Activated T-cell treated with anti-CD3 and anti-CD28 coated beads, Interleukin-2, amount 50 U/mL, for 1 hour (primary cell): ENCODE results near the gene CLGN.
A peak's percentile ranks its signal among the peaks of the same experiment; 100 is the strongest.

ENCODE experiments used
- DNase-seq: peaks from one replicate; pipeline ENCODE4 v3.0.0-alpha.2; 2020

CLGN gene

DNA sequence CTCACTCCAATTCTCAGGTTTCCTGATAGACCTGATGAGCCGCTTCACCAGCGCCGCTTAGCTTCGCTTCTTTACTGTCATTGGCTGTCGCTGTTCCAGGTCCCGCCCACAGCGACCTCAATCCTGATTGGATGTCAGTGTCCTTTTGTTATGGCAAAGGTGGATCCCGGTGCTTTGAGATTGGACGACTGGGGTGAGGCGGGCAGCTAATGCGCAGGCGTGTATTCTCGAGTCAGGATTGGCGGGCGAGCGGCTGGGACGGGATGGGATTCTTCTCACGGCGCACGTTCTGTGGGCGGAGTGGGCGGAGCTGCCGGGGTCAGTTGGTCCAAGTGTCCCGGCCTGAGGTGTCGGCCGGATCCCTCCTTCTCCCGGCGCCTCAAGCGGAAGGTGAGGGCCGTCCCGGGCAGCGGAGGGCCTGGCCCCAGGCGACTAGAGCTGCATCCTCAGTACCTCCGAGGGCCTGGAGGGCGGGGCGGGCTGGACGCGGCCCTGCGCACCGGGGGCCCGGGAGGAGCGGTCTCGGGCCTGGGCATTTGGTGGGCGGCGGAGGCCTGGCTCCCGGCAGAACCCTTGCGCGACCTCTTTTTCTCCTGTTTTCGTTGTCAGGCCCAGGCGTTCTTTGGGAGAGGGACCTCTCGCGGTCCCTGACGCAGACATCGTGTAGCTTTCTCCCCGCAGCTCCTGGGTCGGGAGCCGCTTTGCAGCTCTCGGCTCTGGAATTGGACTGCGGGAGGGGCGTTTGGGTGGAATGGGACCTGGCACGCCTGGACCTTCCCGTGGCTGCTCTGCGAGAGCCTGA is 53.9 kb downstream of the CLGN start, which contains the start of gene SCOC:
SCOC (plus strand) TSS at position 319 of the 802 bp plus-strand sequence. CDS start 5,525 bp downstream, outside the sequence.
- peak; percentile 93 for DNase-seq

DNA sequence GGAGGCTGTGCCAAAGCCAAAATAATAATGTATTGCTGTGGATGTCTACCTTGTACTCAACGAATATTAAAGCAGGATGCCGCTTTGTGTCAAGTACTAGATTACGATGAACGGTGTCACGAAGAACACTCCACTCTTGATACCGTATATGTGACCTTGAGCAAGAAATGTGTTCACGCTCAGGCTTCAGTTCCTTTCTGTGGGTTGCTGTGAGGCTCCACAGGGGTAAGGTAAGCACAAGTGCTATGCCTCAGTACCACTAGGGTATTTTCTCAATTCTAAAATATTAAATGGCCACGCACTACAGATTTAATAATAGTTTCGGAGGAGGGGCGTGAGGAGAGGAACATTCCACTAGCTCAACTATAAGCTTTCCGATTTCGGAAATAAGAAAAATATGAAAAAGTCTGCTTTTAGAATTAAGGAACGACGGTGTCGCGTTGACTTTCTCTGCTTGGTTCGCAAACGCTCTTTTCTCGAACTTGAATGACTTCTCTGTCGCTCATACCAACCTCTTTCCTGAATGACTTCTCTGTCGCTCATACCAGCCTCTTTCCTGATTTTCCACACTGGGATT is 54.6 kb downstream of the CLGN start:
- peak; percentile 20 for DNase-seq

DNA sequence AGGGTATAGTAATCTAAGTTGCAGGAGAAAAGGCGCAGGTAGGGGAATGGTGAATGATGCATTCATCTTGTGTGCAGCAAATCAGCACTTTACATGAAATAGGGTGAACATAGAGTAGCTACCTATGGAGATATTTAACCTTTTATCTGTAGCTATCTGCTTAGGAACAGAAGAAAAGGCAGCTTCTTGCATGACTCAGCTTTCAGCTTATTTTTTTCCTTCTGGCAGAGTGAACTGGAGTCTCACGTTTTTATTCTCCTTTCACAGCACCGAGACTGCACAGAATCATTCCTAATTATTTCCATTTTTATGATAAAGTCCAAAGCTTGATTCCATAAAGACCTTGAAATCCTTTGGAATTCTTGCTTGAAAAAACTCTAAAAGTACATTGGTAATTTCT is 58.8 kb downstream of the CLGN start:
- no peak for DNase-seq

DNA sequence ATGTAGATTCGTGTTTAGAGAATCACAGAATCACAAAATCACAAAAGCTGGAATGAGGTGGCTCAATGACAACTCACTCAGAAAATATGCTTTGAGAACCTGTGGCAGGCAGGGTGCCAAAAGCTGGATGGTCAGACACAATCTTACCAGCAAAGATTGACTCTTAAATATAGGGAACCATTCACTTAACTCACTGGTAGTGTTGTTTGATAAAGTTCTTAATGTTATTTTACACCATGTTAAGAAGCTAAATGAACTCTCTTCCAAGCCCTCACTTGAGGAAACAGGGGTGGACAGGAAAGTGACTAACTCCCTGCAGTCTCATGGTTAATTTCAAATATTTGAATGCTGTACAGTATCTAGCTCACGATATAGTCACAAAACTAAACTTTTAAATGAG is 59.7 kb downstream of the CLGN start:
- no peak for DNase-seq

DNA sequence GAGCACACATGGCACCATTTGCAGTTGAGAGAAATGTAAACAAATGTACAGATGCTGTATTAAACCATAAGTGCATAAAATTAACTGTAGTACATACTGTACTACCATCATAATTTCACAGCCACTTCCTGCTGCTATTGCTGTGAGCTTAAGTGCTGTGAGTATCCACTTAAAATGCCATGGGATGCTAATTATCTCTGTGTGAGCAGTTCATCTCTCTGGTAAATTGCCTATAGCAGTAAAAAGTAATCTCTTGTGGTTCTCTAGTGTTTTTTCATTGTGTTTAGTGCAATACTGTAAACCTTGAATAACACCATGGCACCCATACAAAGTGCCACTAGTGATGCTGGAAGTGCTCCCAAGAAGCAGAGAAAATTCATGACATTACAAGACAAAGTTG is 63.9 kb downstream of the CLGN start:
- DNase-seq = no peak

DNA sequence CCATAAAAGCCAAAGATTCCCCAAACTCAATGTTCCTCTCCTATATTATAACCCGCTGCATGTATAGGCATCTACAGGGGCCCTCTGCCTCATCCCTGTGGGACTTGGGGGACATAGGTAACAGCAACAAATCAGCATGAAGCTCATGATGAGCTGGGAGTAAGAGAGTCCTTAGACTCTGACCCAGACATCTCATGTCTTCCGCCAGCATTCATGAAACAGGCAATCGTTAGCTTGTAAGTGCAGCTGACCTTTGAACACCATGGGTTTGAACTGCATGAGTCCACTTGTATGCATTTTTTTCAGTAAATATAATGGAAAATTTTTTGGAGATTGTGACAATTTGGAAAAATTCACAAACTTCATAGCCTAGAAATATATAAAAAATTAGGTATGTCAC is 64.4 kb downstream of the CLGN start:
- DNase-seq = no peak

DNA sequence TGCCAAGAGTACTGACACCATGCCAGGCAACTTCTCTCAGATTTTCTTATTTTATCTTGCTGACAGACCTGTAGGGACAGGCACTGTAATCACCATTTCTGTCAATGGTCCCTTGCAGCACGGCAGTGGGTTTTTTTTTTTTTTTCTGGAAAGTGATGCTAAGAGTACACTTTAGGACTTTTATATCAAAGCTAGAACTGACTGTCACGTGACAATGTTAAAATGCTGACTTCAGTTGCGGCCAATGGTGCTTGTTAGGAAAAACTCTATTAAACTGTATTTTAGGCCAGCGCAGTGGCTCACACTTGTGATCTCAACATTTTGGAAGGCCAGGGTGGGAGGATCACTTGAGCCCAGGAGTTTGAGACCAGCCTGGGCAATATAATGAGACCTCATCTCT is 66.3 kb downstream of the CLGN start:
- DNase-seq = no peak

DNA sequence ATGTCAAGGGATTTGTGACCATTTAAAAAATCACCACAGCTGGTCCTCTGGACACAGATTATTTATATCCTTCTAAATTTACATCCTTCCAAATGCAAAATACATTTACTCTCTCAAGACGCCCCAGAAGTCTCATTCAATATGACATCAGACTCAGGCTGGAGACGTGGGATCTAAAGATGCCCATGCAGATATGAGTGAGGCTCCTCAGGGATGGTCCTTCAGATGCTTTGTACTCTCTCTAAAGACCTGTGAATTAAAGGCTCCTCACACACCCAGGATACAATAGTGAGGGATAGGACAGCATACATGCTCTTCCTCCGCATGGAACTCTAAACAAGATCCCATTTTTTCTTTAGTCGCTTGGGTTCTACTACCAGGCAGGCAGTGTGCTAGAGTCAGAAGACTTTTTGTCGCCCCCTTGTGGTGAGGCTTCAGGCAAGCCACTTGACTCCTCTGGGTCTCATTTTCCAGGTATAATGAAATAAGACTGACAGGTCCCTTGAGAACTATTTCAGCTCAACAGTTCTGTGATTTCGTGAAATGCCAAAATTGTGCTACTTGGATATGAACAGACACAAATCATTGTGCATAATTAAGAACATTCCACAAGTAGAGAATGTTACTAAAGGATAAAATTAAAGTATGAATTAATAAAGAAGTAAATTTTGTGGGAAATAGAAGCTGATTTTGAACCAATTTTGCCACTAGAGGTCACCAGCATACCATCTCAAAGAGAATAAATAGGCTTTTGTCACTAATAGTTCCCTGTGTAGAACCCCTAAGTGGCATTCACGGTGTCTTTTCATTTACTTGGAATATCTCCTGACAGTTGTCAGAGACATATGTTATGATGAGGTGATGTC is 67.7 kb downstream of the CLGN start:
- DNase-seq = peak; percentile 67

DNA sequence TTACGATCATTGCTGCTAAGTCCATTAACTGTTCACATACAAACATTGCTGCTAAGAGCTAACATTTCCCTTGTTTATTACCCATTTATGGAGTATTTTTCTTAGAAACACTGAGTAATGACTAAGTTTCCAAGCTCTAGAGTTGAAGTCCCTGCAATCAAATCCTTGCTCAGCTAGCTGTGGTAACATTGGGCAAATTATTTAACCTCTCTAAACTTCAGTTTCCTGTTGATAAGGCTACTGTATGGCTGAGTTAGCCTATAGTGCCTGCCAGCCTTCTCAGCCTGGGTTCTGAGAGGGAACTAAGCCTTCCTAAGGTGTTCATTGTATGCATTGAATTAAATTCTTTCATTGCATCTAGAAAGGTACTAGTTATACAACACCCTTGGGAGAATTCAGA is 69.2 kb downstream of the CLGN start:
- DNase-seq = no peak

DNA sequence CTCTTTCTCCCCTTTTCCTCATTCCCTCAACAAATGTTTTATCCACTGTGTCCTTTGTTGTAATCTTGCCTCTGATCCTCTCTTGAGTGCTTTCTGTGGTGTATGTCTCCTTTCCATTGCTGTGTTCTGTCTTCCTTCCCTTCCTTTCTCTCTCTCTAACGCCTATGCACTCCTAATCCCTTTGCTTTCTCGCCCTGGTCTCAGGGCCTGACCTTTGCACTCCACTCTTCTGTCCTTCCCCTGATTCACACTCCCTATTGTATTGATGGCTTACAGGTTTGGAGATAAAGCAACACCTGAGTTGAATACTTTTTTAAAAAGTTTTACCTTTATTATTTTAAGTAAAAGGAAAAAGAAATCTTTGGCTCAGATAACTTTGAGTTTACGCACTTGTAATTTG is 69.6 kb downstream of the CLGN start:
- no peak for DNase-seq

DNA sequence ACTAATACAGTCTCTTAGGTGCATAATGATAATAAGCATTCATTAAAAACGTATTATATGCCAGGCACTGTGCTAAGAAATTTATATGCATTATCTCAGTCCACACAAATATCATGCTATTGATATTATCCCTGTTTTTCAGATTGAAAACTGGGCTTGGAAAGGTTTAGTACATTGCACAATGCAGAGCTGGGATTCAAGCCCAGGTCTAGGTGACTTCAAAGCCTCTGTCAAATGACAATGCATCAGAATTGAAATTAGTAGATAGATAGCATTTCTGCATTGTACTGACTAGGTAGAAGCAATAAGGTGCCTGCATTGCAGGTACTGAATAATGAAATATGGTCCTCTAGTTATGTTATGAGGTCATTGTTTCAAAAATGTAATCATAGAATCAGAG is 72.2 kb downstream of the CLGN start:
- DNase-seq = no peak

DNA sequence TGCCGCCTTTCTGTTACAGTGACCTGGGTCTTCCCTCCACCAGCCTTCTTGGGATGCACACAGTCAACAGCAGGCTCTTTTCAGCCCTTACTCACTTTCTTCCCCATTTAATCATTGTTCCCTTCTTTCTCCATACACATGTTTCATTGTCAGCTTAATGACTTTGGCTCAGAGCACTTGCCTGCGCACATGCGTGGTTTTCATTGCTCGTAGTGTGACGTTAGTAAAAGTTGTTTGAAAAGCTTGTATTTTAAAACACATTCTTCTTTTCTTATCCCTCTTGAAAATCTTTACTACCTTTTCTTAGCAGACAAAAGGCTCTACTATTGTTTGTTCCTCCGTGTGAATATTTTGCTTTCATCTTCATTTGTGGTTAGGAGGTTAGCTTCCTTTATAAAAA is 73.7 kb downstream of the CLGN start:
- no peak for DNase-seq

DNA sequence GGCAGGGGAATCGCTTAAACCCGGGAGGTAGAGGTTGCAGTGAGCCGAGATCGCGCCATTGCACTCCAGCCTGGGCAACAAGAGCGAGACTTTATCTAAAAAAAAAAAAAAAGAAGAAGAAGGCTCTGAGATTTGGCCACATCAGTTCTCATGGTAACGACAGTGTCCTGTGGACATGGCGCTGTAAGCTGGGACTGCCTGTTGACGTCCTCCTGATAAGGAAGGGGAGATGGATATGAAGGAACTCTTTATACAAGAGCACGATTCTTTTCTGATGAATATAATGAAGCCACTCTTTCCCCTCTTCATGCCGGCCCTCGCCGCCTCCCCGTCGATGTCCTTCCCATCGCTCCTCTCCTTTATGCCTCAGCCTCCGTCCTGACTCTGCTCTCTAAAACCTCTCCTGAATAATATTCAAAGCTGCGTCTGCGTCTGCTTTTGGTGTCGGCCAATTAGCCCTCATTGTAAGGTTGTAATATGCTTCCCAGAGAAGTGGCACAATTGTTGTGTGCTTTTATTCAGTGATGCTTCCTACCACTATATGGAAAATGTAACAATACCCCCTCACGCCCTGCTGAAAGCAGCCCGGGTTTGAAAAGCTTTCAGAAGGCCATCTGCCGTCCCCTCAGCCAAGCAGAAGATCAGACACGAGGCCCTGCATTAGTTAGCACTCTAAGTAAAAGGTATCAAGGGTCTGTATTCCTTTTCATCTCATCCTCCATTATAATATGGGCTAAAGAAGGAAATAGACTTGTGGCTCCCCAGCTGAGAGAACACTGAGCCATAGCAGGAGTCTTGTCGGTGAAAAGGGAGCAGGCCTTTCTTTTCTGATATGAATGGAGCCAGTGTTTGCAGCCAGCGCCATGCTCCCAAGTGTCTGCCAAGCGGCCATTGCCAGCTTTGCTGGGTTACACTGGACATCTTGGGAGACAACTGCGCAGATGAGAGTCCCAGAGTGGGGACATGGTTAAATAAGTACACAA is 76.1 kb downstream of the CLGN start:
- no peak for DNase-seq

DNA sequence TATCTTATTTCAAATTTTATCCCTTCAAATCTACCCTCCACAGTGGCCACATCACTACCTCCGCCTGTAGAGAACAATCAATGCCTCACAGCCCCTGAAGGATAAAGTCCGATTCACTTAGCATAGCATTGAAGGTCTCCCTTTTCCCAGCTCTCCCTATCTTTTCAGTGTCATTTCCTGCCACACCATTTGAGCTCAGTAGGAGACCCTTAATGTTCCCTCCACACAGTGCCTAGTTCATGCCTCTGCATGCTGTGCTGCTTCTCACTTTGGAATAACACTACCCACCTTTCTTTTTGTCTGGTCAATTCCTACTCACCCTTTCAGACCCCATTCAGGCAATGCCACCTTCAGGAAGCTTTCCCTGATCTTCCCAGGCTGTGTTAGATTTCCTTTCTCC is 77.6 kb downstream of the CLGN start:
- DNase-seq = no peak

DNA sequence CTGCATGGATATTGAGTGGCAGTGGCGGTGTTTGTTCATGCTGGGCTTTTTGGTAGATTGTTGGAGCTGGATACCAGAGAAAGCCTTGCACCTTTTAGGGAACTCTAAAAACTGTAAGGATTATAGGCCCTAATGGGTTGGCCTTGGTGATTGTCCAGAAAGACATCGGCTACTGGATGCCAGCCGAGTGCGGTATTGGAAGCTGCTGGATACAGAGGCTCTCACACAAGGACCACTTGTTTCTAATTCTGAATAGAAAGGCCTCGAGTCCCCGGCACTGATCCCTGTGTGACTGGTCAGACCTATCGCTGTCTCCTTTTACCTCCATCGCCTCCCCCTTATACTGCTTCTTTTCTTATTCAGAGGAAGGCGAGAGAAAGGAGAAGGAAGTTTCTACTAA is 81.3 kb downstream of the CLGN start:
- no peak for DNase-seq

DNA sequence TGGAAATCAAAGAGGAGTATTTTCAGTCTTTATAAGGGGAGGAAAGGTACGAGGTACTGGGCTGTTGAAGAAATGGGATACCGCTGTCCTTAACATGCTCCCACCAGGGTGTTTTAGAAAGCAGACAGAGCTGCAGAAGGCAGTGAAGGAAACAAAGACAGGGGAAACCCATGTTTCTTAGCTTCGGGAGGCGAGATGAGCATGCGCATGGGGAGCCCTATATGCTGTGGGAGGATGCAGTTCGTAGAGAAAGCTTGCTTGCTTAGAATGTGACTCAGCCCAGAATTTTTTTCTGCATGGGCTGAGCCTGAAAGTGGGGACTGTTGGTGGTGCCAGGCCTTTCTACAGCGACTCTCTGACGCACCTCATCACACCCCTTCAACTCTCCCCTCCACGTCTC is 82.8 kb downstream of the CLGN start:
- no peak for DNase-seq

DNA sequence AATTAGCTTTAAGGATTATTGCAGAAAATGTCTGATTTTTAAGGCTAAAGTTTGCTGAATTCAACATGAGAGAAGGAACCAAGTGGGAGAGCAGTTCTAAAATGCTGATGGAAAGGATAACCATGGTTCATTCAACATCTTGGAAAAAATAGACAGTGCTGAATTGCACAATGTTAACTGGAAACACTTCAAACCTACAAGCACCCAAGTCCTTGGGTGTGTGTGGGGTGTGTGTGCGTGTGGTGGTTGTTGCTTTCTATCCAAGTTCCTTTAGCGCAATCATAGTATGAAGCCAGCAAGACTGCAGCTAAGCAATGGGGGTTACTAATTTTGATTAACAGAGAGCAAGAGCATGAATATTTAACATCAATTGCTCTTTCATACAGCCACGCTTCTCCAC is 83.3 kb downstream of the CLGN start:
- no peak for DNase-seq

DNA sequence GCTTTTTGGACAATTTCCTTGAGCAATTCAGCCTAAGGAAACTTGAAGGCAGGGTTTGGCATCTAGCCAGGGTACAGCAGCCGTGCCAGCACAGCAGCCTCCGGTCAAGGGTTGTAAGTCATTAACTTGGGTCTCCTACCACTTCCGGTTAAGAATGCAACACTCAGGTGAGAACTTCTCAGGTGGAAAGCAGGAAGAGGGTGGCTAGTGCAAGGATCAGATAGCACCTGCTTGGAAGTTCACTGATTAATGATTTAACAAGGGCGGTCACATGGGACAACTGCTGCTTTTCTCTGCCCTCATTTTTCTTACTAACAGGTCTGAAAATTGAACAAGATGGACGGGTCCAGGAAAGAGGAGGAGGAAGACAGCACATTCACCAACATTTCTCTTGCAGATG is 84.1 kb downstream of the CLGN start:
- DNase-seq = no peak

DNA sequence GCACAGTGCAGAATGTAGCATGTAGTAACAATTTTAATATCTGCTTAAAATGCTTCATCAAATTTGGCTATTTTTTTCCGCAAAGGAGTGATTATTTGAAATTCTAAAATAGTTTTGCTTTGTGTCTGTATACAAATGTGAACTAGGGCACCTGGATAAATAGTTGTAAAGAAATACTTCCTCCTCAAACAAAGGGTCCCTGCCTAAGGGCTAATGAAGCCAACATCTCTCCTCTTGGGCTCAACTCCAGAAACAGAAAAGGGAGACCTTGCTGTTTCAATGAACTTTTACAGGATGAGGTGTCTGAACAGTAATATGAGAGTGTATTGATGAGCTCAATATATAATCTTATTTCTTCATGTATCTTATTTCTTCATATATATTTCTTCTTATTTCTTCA is 84.8 kb downstream of the CLGN start:
- no peak for DNase-seq
